NCI-H2196 treated with DMSO at 0.1 percent for 48 hours (cell line): Measurements from ENCODE around the gene TTYH1.
A peak's percentile ranks its signal among the peaks of the same experiment; 100 is the strongest.
"Not testable (repeated sequence)": the region's sequence is repeated elsewhere in the genome, so short reads cannot be mapped to it uniquely, and the experiment has no call there.

ENCODE experiments used
- DNase-seq: peaks from one replicate; lab custom pipeline; 2025; ENCODE audit not compliant: unreplicated experiment; lab: John Stamatoyannopoulos, UW

Gene TTYH1

GRCh38 chr19:54415208-54415900 lies at the start of gene TTYH1:
TTYH1 (plus strand) TSS chr19:54415464; CDS start chr19:54415553, 89 bp downstream.
- DNase-seq, result no peak

- not testable (repeated sequence) for DNase-seq
These were observed 49.5 kb upstream of the TTYH1 start for GRCh38 chr19:54365798-54366197.

- DNase-seq, result no peak
These were observed 48.5 kb upstream of the TTYH1 start for GRCh38 chr19:54366811-54367210.

GRCh38 chr19:54369082-54369687 lies 46.1 kb upstream of the TTYH1 start:
- DNase-seq, result no peak

- DNase-seq, result not testable (repeated sequence)
These were observed 45.4 kb upstream of the TTYH1 start for GRCh38 chr19:54369688-54370433.

- DNase-seq, result not testable (repeated sequence)
These were observed 44.8 kb upstream of the TTYH1 start for GRCh38 chr19:54370434-54370796.

GRCh38 chr19:54371453-54371852 lies 43.8 kb upstream of the TTYH1 start:
- not testable (repeated sequence) for DNase-seq

GRCh38 chr19:54373781-54374631 lies 41.3 kb upstream of the TTYH1 start:
- DNase-seq, result no peak

- DNase-seq, result not testable (repeated sequence)
These were observed 39.9 kb upstream of the TTYH1 start for GRCh38 chr19:54375181-54375938.

- no peak for DNase-seq
These were observed 38.5 kb upstream of the TTYH1 start for GRCh38 chr19:54376610-54377285.

GRCh38 chr19:54379187-54379678 lies 36.0 kb upstream of the TTYH1 start:
- no peak for DNase-seq

- DNase-seq, result no peak
These were observed 34.4 kb upstream of the TTYH1 start for GRCh38 chr19:54380897-54381296.

- DNase-seq, result not testable (repeated sequence)
These were observed 33.2 kb upstream of the TTYH1 start for GRCh38 chr19:54382041-54382440.

GRCh38 chr19:54383330-54383729 lies 31.9 kb upstream of the TTYH1 start:
- no peak for DNase-seq

GRCh38 chr19:54387991-54388801 lies 27.1 kb upstream of the TTYH1 start:
- DNase-seq, result no peak

- DNase-seq, result no peak
These were observed 26.5 kb upstream of the TTYH1 start for GRCh38 chr19:54388802-54389139.

- DNase-seq, result no peak
These were observed 25.7 kb upstream of the TTYH1 start for GRCh38 chr19:54389553-54389952.

- peak; percentile 15 for DNase-seq
These were observed 24.2 kb upstream of the TTYH1 start for GRCh38 chr19:54390942-54391577.
